GM11168 (cell line): Measurements from ENCODE around the gene MDN1.

Source experiments
- in situ Hi-C: fragments of 300-500 bp; cut with MboI; formaldehyde crosslinking; loops from one replicate; pipeline ENCODE4 v1.12.0; 2022; ENCODE audit warnings: low sequenced_read_pairs; ENCODE audit not compliant: unreplicated experiment

Gene MDN1

DNA sequence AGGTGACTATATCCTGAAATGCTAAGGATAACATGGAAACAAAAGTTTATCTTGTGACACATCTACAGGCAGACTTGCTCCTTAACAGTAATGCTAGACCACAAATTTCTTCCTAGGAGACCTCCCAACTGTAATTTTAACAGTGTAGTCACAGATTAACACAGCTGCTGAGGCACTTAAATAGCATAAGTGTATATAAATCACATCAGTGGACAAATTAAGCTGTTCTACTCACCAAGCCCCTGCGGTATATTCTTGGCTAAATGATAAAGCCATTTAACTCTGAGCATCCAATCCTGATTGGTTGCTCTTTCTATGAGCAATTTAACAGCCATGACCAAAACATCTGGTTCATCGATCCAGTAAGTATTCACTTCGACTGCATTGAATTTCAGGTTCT lies 107.8 kb downstream of the MDN1 start:
- in situ Hi-C loops = no loop called here

DNA sequence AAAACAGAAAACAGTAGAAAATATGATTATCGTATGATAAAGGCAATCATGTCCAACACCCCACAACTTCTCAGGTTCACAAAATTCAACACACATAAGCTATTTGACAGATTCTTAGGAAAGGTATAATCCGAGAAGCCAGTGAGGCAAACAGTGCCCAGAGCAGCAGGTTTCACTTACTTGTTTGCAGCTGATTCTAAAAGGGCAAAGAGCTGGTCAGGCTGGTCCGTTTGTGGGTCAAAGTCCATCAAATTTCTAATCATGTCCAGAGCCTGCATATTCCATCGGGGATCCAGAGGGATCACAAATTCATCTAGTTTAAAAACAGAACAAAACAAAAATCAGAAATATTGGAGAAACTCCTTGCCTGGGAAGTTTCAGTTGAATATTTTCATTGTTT lies 111.3 kb downstream of the MDN1 start:
- in situ Hi-C loops = no loop called here

DNA sequence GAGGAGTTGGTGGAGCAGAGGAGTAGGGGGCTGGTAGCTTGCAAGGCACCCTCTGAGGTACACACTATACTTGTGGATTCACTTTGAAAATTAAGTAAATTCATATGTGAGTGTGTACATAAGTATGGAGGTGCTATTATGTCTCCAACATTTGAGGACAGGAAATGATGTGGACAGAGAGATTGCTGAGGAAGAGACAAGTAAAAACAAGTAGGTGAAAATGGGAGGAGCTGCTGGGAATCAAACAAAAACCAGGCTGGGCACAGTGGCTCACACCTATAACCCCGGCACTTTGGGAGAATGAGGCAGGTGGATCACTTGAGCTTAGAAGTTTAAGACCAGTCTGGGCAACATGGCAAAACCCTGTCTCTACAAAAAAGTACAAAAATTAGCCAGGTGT lies 111.8 kb downstream of the MDN1 start:
- in situ Hi-C loops = no loop called here

DNA sequence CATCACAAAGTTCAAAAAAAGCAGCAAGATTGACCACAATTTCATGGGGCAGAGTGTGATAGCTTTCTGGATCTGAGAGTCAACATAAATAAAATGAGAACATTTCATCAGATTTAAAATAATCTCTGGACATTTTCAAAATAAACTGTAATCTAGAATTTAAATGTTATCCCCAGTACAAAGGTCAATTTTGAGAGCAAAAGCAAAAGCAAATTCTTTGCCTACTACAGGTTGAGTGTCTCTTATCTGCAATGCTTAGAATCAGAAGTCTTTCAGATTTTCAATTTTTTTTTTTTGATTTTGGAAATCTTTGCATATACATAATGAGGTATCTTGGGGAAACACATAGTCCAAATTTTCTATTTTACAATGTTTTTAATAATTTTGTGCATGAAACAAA lies 113.5 kb downstream of the MDN1 start:
- in situ Hi-C loops = no loop called here

GRCh38 chr6:89703292-89703691 lies 116.3 kb downstream of the MDN1 start:
- in situ Hi-C loops = no loop called here

DNA sequence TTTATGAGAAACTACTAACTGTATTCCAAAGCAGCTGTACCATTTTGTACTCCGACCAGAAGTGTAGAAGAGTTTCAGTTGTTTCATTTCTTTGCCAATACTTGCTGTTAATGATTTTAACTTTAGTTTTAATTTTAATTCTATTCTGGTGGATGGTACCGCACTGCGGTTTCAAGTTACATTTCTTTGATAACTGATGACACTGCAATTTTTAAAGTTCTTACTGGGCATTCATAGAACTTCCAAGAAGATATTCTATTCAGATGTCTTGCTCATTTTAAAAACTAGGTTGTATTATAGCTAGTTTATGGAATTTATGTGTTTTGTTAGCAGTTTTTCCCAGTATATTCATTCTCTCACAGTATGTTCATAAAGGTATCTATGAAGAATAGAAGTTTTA lies 117.2 kb downstream of the MDN1 start:
- in situ Hi-C loops = no loop called here

DNA sequence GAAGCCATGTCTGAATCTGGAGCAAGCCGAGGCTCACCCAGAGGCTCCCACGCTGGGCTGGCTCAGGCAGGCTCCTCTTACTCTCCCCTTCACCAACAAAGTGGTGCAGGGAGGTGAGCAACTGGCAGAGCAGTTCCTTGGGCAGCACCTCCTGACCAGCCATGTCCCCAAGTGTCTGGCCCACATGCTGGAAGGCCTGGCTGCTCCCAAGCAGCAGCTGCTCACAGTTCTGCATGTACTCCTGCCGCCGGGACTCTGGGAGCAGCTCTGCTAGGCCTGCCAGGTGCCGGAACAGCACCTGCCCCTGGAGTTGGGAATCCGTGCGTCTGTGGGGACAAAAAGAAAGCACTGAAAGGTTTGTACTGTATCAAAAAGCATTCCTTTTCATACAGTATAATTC lies 123.9 kb downstream of the MDN1 start:
- in situ Hi-C loops = no loop called here

DNA sequence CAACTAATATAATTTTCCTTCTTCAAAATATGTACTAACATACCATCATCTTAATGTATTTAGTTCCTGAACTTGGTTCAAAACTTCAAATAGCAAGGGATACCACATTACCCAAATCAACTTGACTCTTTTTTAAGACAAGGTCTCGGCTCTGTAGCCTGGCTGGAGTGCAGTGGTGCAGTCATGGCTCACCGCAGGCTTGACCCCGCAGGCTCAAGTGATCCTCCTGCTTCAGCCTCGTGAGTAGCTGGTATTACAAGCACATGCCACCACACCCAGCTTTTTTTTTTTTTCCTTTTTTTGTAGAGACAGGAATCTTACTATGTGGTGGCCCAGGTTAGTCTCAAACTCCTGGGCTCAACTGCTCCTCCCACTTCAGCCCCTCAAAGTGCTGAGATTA lies 125.2 kb downstream of the MDN1 start:
- in situ Hi-C loops = no loop called here

DNA sequence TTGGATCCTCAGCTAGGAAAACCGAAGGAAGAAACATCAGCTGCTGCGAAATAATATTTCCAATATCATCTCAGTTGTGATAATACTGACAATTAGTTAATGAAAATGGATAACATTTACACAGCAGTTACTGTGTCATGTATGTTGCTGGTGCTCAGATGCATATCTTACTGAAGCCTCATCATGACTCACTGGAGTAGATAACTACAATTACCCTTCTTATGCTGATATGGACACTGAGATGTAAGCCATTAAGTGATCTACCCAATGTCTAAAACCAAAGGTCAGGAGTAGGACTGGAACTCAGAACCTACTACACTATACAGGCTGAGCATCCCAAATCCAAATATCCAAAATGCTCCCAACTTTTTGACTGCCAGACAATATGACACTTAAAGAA lies 126.4 kb downstream of the MDN1 start:
- in situ Hi-C loops = no loop called here

GRCh38 chr6:89692256-89692655 lies 127.3 kb downstream of the MDN1 start:
- in situ Hi-C loops = no loop called here

DNA sequence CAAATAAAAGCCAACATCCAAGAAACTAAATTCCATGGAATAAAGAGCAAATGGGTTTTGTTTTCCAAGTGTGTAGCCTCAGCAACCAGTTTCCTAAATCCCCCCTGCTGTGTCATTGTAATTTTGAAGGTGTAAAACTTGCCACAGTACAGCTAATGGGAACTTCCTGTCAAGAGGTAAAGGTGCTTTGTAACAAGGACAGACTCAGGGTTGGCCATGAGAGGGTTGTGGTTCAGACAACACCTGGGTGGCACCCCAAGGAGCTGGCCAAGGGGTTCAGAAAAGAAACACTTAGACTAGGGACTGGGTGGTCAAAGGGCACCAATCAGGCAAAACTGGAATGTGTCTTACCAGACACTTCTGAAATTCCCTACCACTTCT lies 128.7 kb downstream of the MDN1 start:
- in situ Hi-C loops = no loop called here

- in situ Hi-C loops = loop anchor here (5.0 kb wide), 1 partner anchor 93 kb away; no protein-coding TSS in a partner anchor
These were observed 129.9 kb downstream of the MDN1 start for GRCh38 chr6:89689732-89690131.

DNA sequence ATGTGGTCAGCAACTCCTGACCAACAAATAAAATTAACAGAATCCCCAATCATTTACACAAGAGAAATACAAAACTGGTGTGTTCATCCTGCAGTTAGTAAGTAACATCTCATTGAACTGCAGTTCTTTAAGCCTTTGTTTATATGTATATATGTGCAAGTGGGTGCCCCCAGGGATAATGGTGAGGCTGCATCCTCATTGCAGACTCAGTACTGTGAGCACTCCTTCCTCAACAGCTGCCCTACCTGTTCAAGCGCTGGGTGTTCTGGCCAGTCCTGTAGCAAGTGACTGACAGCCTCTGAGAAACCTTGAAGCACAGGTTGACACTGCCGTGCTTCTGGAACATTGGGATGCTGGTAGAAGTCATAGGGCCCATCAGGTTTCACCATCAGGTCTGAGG lies 131.3 kb downstream of the MDN1 start:
- in situ Hi-C loops = loop anchor here (5.0 kb wide), 1 partner anchor 94 kb away; no protein-coding TSS in a partner anchor

DNA sequence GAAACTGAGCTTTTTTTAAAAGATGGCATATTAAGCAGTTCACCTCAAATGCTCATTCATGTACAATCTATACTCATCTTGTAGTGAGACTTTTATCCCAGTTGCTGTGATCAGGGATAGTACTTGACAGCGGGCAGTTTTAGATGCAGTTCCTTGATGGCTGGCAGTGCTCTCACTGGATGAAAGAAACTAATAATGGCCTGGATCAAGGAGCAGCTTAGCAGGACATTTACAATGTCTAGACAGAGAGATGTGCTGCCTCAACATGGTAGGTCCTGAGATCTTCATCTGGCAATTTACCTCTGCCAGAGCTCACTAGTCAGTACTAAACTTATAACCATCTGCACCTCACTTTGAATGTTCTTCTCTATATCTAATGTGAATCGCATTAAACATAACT lies 134.3 kb downstream of the MDN1 start:
- in situ Hi-C loops = loop anchor here (5.0 kb wide), 1 partner anchor 97 kb away; no protein-coding TSS in a partner anchor

- in situ Hi-C loops = no loop called here
These were observed 136.6 kb downstream of the MDN1 start for GRCh38 chr6:89682991-89683390.

DNA sequence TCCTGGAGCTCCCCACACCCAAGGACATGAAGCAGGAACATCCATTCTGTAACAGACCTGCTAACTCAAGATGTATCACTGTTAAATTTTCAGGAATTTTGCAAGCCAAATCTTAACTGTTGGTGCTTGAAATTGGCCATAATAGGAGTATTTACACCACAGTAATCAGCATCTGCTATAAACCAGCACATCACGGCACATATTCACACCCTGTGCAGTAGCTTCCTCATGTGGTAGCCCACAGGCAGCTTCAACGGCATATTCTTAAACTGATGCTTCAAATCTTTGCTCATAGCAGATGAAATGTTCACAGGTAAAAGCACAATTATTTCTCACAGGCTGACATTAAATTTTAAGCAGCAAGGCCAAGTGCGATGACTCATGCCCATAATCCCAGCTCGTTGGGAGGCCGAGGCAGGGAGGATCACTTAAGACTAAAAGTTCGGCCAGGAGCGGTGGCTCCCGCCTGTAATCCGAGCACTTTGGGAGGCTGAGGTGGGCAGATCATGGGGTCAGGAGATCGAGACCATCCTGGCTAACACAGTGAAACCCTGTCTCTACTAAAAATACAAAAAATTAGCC lies 137.5 kb downstream of the MDN1 start:
- in situ Hi-C loops = no loop called here

DNA sequence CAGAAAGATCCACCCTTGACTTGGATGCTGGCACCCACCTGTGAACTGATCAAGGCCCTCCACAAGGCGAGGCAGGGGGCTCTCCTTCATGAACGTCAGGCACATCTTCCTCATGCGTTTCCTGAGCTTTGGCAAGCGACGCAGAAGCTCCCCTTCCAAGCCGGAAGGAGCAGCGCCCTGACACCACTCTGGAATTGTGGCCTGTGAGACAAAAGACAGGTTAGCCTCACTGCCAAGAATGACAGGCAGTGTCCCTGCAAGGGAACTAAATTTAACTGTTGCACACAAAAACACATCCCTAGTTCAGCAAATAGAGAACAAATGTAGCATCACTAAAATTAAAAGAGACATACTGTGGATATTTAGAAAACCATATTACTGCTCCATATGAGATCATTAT lies 139.0 kb downstream of the MDN1 start:
- in situ Hi-C loops = no loop called here

DNA sequence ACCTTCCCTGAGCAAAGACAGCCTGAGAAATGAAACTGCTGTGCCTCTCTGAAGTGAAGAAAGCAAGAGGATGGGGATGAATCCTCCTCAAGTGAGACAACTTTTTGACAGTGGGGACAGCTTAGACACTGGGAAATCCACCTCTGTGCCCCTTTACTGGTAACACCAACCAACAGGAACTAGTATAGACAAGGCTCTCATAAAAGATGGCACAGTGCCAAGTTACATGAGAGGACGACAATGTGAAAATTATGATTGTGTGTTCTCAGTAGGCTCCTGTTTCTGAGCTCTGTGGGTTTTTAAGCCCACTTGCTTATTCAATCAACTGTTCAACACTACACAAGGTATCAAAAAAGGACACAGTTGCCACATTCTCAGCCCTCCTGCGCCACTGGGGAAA lies 139.4 kb downstream of the MDN1 start:
- in situ Hi-C loops = no loop called here

DNA sequence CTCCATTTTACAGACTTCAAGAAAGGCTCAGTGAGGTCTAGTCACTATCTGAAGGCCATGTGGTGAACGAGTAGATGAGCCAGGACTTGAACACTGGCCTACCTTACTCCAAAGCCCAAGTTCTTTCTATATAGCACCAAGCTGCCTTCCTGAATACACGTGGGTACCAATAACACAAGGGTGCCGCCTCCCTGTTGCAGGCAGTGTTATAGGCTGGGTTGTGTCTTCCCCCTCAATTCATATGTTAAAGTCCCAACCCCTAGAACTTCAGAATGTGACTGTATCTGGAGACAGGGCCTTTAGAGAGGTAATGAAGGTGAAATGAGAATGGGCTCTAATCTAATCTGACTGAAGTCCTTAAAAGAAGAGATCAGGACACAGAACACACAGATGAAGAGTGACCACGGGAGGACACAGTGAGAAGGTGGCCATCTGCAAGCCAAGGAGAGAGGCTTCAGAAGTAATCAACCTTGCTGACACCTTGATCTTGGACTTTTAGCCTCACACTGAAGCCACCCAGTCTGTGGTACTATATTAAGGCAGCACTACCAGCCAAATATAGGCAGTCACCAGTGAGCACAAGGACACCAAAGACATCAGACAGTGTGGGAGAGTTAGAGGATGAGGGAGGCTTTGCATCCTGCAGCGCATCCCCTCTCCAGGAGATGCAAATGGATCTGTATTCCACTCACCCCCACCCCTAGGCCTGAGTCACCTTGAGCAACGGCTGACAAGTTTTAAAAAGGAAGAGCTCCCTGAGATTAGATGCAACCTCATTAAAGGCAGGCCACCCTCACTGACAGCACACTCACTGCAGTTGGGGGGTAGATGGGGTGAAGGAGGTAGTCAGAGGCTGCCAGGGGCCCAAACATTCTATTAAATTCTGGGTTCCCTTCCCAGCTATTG lies 140.1 kb downstream of the MDN1 start:
- in situ Hi-C loops = no loop called here

GRCh38 chr6:89678531-89678930 lies 141.1 kb downstream of the MDN1 start:
- in situ Hi-C loops = no loop called here

GRCh38 chr6:89675949-89676748 lies 143.4 kb downstream of the MDN1 start:
- in situ Hi-C loops = no loop called here
